Measurements from ENCODE around the gene USF1. TPM values are rescaled to one million over a fixed set of nuclear protein-coding genes. Genes with fewer than 3 reads are reported as not detected.
"Not testable (repeated sequence)": the region's sequence is repeated elsewhere in the genome, so short reads cannot be mapped to it uniquely, and the experiment has no call there.

USF1 gene
- total RNA-seq, 4 donors from 2014 or later = 41.9 to 55.1 (median 49.1) TPM

DNA sequence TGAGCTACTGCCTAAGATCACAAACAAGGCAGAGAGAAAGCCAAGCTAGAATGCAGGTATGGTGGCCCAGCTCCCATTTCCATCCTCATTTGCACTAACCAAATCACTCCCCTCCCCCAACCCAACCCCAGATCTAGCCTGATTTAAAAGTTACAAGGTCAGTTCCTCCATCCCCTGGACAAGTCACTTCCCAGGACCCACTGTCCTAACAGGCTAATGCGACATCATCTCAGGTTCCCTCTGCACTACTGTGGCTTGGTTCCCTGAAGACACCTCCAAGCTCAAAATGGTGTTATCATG is 27.2 kb downstream of the USF1 start:
- ATAC-seq (no peak), DNase-seq (no peak)
- Histone ChIP-seq H3K27me3 (peaks cover 0 to 33% (median 8%) of the 10 kb centered on the region in 3 donors), H3K36me3 (no peaks in the 10 kb centered on the region), H3K4me3 (no peak overlapping the region), H3K9me3 (no peaks in the 10 kb centered on the region), H3K27ac (peak overlapping the region in 2 of 4 donors; percentile 77 to 78), H3K4me1 (peaks cover 0 to 12% of the 10 kb centered on the region in 2 donors)
- intact Hi-C loops (cut with DNase I; ENCODE audit: low total_unique reads) = no loop called here
- in situ Hi-C loops (cut with MboI; ENCODE audit: low sequenced_read_pairs in 4 of 4) = no loop called here
- no peak for TF ChIP-seq POLR2A (IDR thresholded peaks at IDR 0.05)
- TF ChIP-seq, protein P1, sequence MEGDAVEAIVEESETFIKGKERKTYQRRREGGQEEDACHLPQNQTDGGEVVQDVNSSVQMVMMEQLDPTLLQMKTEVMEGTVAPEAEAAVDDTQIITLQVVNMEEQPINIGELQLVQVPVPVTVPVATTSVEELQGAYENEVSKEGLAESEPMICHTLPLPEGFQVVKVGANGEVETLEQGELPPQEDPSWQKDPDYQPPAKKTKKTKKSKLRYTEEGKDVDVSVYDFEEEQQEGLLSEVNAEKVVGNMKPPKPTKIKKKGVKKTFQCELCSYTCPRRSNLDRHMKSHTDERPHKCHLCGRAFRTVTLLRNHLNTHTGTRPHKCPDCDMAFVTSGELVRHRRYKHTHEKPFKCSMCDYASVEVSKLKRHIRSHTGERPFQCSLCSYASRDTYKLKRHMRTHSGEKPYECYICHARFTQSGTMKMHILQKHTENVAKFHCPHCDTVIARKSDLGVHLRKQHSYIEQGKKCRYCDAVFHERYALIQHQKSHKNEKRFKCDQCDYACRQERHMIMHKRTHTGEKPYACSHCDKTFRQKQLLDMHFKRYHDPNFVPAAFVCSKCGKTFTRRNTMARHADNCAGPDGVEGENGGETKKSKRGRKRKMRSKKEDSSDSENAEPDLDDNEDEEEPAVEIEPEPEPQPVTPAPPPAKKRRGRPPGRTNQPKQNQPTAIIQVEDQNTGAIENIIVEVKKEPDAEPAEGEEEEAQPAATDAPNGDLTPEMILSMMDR (IDR thresholded peaks at IDR 0.05 in 4 of 5, conservative IDR thresholded peaks at IDR 0.05 in 1 of 5) = no peak

DNA sequence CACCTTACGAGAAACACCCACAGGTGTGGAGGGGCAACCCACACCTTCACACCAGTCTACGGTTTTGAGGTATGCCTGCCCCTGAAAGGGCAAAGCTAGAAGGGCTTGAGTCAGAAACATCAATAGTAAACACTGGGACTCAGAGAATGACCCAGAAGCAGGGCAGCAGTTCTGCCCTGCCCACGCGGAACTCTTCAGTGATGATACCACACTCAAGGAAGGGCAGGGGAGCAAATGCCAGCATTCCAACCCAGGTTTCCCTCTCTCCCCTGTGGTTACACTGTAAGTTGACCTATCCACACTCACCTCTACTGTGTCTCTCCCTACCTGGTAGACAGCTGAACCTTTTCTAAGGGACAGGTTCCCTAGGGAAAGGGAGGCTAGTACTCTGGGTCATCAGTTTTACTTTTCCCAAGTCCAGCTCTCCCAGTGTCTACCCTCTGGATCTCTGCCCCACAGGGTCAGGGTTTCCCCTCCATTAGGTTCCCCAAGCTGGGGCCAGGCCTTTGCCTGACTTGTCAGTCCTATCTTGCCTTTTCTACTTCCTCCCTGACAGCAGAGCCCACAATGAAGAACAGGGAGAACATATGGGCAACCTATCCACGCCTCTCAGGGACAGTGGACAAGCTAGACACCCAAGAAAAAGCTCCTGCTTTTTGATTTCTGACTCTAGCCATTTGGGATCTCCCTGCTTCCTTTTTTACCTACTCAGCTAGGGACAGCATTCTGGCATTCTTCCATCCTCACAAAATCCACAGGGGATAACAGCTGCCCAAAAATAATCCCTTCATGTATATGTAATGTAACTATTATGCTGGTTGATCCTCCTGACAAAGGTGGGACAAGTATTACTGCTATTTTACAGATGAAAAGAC is 27.8 kb downstream of the USF1 start:
- peaks cover 0 to 12% of the 10 kb centered on the region in 2 donors for H3K4me1 ChIP-seq
- in situ Hi-C loops (cut with MboI; ENCODE audit: low sequenced_read_pairs in 4 of 4) (no loop called here), intact Hi-C loops (cut with DNase I; ENCODE audit: low total_unique reads) (no loop called here)
- peak overlapping the region in 2 of 4 donors; percentile 22 to 78 for H3K27ac ChIP-seq
- no peaks in the 10 kb centered on the region for H3K9me3 ChIP-seq
- H3K27me3 ChIP-seq = peaks cover 0 to 33% (median 8%) of the 10 kb centered on the region in 3 donors
- no peaks in the 10 kb centered on the region for H3K36me3 ChIP-seq
- H3K4me3 ChIP-seq = no peak overlapping the region
- ATAC-seq (no peak), DNase-seq (no peak)
- TF ChIP-seq POLR2A (IDR thresholded peaks at IDR 0.05) = no peak

DNA sequence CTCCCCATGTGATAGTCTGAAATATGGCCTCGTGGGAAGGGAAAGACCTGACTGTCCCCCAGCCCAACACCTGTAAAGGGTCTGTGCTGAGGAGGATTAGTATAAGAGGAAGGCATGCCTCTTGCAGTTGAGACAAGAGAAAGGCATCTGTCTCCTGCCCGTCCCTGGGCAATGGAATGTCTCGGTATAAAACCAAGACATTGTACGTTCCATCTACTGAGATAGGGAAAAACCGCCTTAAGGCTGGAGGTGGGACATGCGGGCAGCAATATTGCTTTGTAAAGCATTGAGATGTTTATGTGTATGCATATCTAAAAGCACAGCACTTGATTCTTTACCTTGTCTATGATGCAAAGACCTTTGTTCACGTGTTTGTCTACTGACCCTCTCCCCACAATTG is 28.6 kb downstream of the USF1 start:
- in situ Hi-C loops (cut with MboI; ENCODE audit: low sequenced_read_pairs in 4 of 4); H3K27ac ChIP-seq; intact Hi-C loops (cut with DNase I; ENCODE audit: low total_unique reads): not testable (repeated sequence)

DNA sequence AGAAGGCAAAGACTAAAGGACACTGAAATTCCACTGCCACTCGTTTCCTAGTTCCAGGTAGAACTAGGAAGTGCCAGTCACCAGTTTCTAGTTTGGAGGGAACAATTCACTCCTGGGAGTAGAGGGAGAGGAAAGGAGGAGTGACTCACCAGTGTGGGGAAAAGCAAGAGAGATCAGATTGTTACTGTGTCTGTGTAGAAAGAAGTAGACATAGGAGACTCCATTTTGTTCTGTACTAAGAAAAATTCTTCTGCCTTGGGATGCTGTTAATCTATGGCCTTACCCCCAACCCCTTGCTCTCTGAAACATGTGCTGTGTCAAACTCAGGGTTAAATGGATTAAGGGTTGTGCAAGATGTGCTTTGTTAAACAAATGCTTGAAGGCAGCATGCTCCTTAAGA is 29.1 kb downstream of the USF1 start:
- DNase-seq; intact Hi-C loops (cut with DNase I; ENCODE audit: low total_unique reads): not testable (repeated sequence)

More for the DNA sequence above, 28.6 kb downstream of the USF1 start:
- DNase-seq, ATAC-seq, H3K4me3 ChIP-seq, H3K9me3 ChIP-seq, H3K36me3 ChIP-seq: not testable (repeated sequence)
- Histone ChIP-seq H3K27me3 (peaks cover 0 to 31% (median 1%) of the 10 kb centered on the region in 3 donors), H3K4me1 (peaks cover 0 to 12% of the 10 kb centered on the region in 2 donors)

DNA sequence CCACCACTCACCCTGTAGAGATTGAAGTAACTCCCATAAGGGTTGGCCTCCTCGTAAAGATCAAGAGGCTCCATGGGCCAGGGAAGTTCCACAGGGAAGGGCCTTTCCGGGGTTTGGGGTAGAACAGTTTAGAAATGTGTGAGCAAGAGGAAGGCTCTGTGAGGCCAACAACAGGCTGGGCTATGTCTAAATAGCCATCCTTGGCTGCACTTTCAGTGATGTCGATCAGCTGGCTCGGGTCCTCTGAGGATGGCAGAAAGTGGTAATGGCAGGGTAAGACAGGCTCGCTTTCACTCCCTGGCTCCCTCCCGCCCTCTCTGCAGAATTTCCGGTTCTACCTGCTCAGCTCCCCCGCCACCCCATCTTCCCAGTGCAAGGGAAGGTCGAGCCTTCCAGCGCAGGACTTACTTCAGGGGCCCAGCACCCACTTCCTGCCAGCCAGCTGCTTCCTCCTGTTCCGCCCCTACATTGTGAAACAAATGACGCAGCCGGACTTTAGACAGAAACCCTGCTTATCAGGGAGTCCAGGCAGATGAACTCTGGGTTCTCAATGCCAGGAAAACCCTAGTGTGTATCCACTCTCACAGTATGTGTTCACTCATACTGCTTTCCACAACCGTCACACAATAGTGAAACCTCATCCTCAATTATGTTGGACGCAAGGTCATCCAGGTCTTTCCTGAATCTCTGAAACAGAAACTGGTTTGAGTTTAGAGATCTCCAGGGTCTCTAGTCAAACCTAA is 32.1 kb downstream of the USF1 start:
- in situ Hi-C loops (cut with MboI; ENCODE audit: low sequenced_read_pairs in 4 of 4) (no loop called here), intact Hi-C loops (cut with DNase I; ENCODE audit: low total_unique reads) (no loop called here)
- TF ChIP-seq POLR2A (IDR thresholded peaks at IDR 0.05) = peak in 1 of 2 donors; percentile 50
- TF ChIP-seq, protein P1 (IDR thresholded peaks at IDR 0.05 in 4 of 5, conservative IDR thresholded peaks at IDR 0.05 in 1 of 5) = no peak
- DNase-seq (peak; percentile 56 to 62), ATAC-seq (peak; percentile 87 to 88)
- Histone ChIP-seq H3K9me3 (no peaks in the 10 kb centered on the region), H3K27ac (peak overlapping the region; percentile 71 to 78 (median 76)), H3K36me3 (no peaks in the 10 kb centered on the region), H3K4me1 (peaks cover 0 to 4% of the 10 kb centered on the region in 2 donors), H3K27me3 (peaks cover 0 to 9% (median 0%) of the 10 kb centered on the region in 3 donors), H3K4me3 (peak overlapping the region in 2 of 4 donors; percentile 26 to 38)

More for the DNA sequence above, 29.1 kb downstream of the USF1 start:
- H3K4me3 ChIP-seq; in situ Hi-C loops (cut with MboI; ENCODE audit: low sequenced_read_pairs in 4 of 4); ATAC-seq; H3K36me3 ChIP-seq; H3K9me3 ChIP-seq: not testable (repeated sequence)
- H3K4me1 ChIP-seq = peaks cover 0 to 12% of the 10 kb centered on the region in 2 donors
- peak overlapping the region in 1 of 4 donors; percentile 13 for H3K27ac ChIP-seq
- H3K27me3 ChIP-seq = peaks cover 0 to 26% (median 0%) of the 10 kb centered on the region in 3 donors

DNA sequence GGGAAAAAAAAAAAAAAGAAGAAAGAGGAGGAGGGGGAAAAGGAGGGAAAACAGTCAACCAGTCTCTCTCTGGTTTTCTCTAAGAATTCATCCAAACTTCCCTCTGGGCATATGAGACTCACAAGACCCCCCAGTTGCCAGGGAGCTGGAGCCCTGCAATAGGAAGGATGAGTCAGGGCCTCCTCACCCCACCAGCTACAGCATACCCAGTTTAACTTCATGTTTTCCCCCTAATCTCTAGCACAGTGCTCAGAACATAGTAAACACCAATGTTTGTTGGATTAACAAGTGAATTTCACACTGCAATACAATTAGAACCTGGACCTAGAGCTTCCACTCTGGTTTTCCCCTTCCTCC is 32.7 kb downstream of the USF1 start:
- ATAC-seq (peak in 1 of 2 donors; percentile 11), DNase-seq (no peak)
- Histone ChIP-seq H3K27ac (peak overlapping the region; percentile 71 to 78 (median 76)), H3K4me1 (no peaks in the 10 kb centered on the region), H3K4me3 (peak overlapping the region in 1 of 4 donors; percentile 38), H3K9me3 (no peaks in the 10 kb centered on the region), H3K36me3 (no peaks in the 10 kb centered on the region), H3K27me3 (peaks cover 0 to 5% (median 0%) of the 10 kb centered on the region in 3 donors)
- intact Hi-C loops (cut with DNase I; ENCODE audit: low total_unique reads) = no loop called here
- in situ Hi-C loops (cut with MboI; ENCODE audit: low sequenced_read_pairs in 4 of 4) = no loop called here
- TF ChIP-seq, protein P1 (IDR thresholded peaks at IDR 0.05 in 4 of 5, conservative IDR thresholded peaks at IDR 0.05 in 1 of 5) = no peak
- TF ChIP-seq POLR2A (IDR thresholded peaks at IDR 0.05) = no peak

Measured in gastrocnemius medialis (tissue), 4 donors.